Measurements from ENCODE around the gene RRAS.
"Not testable (repeated sequence)": the region's sequence is repeated elsewhere in the genome, so short reads cannot be mapped to it uniquely, and the experiment has no call there.

The RRAS gene

DNA sequence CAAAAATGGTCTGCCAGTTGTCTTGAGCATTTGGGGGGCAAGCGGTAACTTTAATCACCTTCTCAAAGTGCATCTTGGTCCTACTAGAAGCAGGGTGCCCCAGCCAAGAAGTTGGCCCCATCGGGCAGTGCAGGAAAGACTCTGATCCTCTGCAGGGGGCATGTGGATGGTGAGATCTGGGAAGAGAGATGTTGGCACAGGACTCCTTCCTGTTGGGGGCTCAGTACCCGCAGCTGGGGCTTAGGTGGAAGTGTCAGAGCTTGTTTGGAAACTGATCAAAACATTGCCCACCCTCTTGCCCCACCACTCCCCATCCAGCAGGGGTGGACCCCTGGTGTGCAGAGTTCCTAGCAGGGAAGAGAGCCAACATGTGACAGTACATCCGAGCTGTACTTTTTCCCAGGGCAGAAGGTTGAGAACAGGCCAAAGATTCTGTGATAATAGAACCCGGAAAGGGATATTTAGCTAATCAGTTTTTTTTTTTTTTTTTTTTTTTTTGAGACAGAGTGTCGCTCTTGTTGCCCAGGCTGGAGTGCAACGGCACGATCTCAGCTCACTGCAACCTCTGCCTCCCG, 8.8 kb downstream of the RRAS start:
- no peak for DNase-seq (ENCODE audit: low spot score)

DNA sequence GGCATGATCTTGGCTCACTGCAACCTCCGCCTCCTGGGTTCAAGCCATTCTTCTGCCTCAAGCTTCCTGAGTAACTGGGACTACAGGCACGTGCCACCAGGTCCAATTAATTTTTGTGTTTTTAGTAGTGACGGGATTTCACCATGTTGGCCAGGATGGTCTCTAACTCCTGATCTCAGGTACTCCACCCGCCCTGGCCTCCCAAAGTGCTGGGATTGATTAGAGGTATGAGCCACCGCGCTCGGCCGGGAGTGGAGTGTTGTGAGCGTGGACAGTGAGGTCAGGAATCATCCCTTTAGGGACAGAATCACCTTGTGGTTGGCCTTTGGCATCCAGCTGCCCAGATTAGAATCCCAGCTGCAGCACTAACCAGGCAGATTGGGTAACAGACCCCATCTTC, 10.3 kb downstream of the RRAS start:
- no peak for DNase-seq (ENCODE audit: low spot score)

- DNase-seq (ENCODE audit: low spot score) = no peak
These were observed 13.7 kb downstream of the RRAS start for GRCh38 chr19:49626226-49626625.

GRCh38 chr19:49624967-49625910, 14.7 kb downstream of the RRAS start:
- DNase-seq (ENCODE audit: low spot score) = no peak

GRCh38 chr19:49617860-49618259, 22.1 kb downstream of the RRAS start:
- DNase-seq (ENCODE audit: low spot score) = not testable (repeated sequence)

GRCh38 chr19:49616945-49617344, 23.0 kb downstream of the RRAS start:
- no peak for DNase-seq (ENCODE audit: low spot score)

- DNase-seq (ENCODE audit: low spot score) = no peak
These were observed 23.4 kb downstream of the RRAS start for GRCh38 chr19:49616532-49616931.

- no peak for DNase-seq (ENCODE audit: low spot score)
These were observed 24.1 kb downstream of the RRAS start for GRCh38 chr19:49615861-49616260.

DNA sequence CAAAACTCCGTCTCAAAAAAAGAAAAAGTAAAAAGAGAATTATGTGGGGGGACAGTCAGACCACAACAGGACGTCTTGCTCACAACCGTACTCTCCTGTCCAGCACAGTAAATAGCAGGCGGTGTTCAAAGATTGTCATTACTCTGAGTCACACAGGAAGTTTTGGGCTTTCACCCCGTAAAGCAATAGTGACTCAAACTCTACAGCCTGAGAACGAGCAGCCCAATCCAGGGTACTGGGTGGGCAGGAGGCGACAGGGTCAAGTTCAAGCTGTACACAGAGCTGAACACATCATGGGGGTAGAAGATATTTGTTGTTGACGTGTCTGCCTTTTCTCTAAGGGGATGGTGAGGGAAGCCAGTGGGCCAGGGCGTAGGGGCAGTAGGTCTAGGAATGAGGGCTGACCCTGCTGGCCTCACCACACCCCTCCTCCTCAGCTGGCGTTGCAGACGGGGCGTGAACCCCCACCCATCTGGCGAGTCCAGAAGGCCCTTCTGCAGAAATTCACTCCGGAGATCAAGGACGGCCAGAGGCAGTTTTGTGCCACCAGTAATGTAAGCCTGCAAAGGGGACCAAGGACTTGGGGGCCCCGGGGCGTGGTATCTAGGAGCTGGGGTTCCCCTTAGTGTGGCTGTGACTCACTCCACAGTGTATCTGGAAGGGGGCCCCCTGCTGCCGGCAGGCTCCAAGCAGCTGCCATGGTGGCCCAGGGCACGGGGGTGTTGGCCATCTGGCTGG, 25.7 kb downstream of the RRAS start:
- no peak for DNase-seq (ENCODE audit: low spot score)

DNA sequence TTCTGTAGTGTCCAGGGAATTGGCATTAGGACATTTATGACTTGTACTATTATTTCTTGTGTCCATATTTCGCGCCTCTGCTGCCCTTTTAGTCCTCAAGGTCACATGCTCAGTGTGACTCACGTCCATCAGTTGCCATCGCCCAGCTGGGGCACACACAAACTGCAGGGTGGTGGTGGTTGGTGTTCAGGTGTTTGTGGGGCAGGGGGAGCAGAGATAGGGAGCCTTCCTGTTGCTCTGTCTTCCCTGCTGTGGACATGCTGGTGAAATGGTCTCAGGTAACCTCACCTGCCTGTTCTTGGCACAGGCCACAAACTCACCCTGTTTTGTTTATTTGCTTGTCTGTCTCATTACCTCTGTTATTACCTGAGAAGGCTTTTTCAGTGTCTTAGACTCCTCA, 26.6 kb downstream of the RRAS start:
- DNase-seq (ENCODE audit: low spot score) = no peak

DNA sequence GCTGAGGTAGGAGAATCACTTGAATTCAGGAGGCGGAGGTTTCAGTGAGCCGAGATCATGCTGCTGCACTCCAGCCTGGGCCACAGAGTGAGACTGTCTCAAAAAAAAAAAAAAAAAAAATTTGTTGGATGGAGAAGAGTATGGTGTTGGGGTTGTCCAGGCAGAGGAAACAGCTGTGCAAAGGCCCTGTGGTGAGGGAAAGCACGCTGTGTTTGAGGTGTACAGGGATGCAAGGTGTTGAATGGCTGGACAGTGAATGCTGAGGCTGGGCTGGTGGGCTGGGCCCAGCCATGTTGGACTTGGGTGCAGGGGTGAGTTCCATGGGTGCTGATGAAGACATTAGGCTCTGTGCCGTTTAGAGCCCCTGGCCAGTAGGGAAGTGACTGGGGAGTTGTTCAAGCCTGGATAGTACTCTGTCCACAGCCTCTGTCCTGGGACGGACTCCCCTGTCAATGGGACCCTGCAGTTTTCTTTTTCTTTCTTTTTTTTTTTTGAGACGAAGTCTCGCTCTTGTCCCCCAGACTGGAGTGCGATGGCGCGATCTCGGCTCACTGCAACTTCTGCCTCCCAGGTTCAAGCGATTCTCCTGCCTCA, 30.3 kb downstream of the RRAS start:
- no peak for DNase-seq (ENCODE audit: low spot score)

DNA sequence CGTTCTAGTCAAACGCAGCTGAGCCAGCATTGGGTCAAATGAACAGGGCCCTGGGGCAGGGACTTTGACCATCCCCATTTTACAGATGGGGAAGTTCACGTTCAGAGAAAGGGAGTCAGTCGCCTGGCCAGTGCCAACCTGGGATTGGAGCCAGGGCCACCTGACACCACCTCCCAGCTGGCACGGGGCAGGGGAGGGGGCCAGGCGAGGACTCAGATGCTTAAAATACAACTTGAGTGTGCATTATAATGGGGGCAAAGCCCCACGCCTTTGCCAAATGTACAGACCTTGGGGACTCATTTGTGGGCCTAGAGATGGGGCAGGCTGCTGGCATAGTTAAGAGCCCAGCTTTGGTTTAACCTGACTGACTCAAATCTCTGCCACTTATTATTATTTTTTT, 34.3 kb downstream of the RRAS start:
- DNase-seq (ENCODE audit: low spot score) = no peak

DNA sequence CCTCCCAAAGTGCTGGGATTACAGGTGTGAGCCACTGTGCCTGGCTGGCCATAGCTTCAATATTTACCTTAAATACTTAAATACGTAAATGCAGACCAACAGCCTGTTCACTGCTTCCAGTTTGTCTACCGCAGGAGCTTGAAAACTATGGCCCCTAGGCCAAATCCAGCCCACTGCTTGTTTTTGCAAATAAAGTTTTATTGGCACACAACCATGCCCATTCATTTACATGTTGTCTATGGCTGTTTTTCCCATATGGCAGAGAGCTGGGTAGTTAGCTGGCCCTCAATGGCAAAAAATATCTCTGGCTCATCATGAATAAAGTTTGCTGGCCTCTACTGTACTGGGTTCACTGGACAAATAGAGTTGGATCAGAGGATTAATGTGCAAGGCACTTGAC, 37.1 kb downstream of the RRAS start:
- DNase-seq (ENCODE audit: low spot score) = no peak

- no peak for DNase-seq (ENCODE audit: low spot score)
These were observed 38.4 kb downstream of the RRAS start for GRCh38 chr19:49601482-49602038.

- no peak for DNase-seq (ENCODE audit: low spot score)
These were observed 40.3 kb downstream of the RRAS start for GRCh38 chr19:49599378-49600295.

GRCh38 chr19:49597703-49597974, 42.3 kb downstream of the RRAS start:
- no peak for DNase-seq (ENCODE audit: low spot score)

- DNase-seq (ENCODE audit: low spot score) = no peak
These were observed 42.8 kb downstream of the RRAS start for GRCh38 chr19:49596954-49597702.

DNA sequence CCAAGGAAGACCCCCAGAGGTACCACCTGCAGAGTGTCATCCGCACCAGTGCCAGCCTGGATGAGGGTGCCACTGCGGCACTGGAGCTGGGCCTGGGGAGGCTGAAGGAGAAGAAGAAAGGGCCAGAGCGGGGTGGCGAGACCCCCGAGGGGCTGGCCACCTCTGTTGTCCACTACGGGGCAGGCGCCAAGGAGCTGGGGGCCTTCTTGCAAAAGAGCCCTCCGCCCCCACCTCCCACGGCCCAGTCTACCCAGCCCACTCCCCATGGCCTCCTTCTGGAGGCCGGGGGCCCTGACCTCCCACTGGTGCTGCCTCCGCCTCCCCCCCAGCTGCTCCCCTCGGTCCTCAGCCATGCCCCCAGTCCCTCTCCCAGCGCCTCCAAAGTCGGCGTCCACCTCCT, 43.5 kb downstream of the RRAS start:
- no peak for DNase-seq (ENCODE audit: low spot score)

- DNase-seq (ENCODE audit: low spot score) = no peak
These were observed 44.0 kb downstream of the RRAS start for GRCh38 chr19:49595819-49596404.

Data from hematopoietic multipotent progenitor cell treated with erythropoietin and hydrocortisone succinate and interleukin-3 and kit ligand, for 15 days (in vitro differentiated cells).